Activated T-helper 1 cell treated with anti-CD3 and anti-CD28 coated beads, Interleukin-12 subunit alpha, Interleukin-12 subunit beta, Interleukin-2, Interleukin-4 antibody, amounts not matched to agents 30 ng/mL and 10 ng/mL and 1 ng/mL, durations not matched to agents 14 hours and 24 hours and 36 hours (primary cell): ENCODE measurements around the gene RASGEF1C. TPM values are rescaled to one million over a fixed set of nuclear protein-coding genes. Genes with fewer than 3 reads are reported as not detected.

ENCODE experiments used
- DNase-seq: peaks from one replicate; pipeline ENCODE4 v3.0.0; 2021; ENCODE audit warnings: low spot score
- H3K27ac Mint-ChIP-seq: one replicate; pipeline ENCODE4 v1.8.0; 2021; ENCODE audit warnings: mild to moderate bottlenecking, mixed read lengths
- H3K27me3 Mint-ChIP-seq: one replicate; pipeline ENCODE4 v1.8.0; 2022; ENCODE audit warnings: mild to moderate bottlenecking, moderate library complexity, mixed read lengths; ENCODE audit not compliant: insufficient read depth
- H3K36me3 Mint-ChIP-seq: one replicate; pipeline ENCODE4 v1.8.0; 2021; ENCODE audit warnings: low read depth, mixed read lengths
- H3K4me1 Mint-ChIP-seq: one replicate; pipeline ENCODE4 v1.8.0; 2021; ENCODE audit warnings: low read depth, mixed read lengths
- H3K4me3 Mint-ChIP-seq: one replicate; pipeline ENCODE4 v1.8.0; 2021; ENCODE audit warnings: mild to moderate bottlenecking, moderate library complexity, mixed read lengths
- H3K9me3 Mint-ChIP-seq: one replicate; pipeline ENCODE4 v1.8.0; 2021; ENCODE audit warnings: mixed read lengths
- intact Hi-C: fragments of 100-400 bp; cut with micrococcal nuclease; formaldehyde crosslinking; loops from one replicate; pipeline ENCODE4 v1.15.1; 2024
- total RNA-seq: library from RNA; stranded (reverse); gene quantifications from 2 replicates; pipeline ENCODE4 v1.2.3, GENCODE V29; 2022

RASGEF1C gene
- total RNA-seq, 1 donor from 2014 or later: not detected

- no peaks in the 10 kb centered on the region for H3K9me3 Mint-ChIP-seq
- H3K36me3 Mint-ChIP-seq: no peaks in the 10 kb centered on the region
- H3K4me1 Mint-ChIP-seq: no peaks in the 10 kb centered on the region
- no peak overlapping the region for H3K4me3 Mint-ChIP-seq
- DNase-seq: no peak
- intact Hi-C loops: no loop called here
- peaks cover 1% of the 10 kb centered on the region for H3K27me3 Mint-ChIP-seq
- H3K27ac Mint-ChIP-seq: no peak overlapping the region
These were observed 36.4 kb downstream of the RASGEF1C start for GRCh38 chr5:180172447-180173197.

DNA sequence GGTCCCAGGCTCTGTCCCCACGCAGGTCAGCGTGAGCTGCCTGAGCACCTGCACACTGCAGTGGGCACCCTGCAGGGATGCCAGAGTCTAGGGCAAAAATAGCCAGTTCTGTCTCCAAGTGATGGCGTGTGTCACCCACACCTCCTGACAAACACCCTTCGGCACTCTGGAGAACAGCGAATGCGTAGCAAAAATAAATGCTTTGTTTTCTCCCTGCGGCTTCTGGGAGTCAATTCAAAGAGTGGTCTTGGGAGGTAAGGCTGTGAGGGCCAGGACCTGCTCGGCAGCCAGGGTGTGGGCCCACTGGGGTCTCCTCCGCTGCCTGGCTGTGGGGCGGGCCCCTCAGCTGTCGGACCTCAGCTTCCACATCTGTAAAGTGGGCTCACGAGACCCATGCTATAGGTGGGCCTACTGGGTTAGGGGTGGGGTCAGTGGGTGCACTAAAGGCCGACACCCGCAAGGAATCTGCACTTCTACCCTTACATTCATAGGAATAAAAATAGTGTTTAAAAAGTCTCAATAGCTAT lies 37.4 kb downstream of the RASGEF1C start:
- Mint-ChIP-seq H3K27ac (no peak overlapping the region), H3K4me1 (no peaks in the 10 kb centered on the region), H3K36me3 (no peaks in the 10 kb centered on the region), H3K27me3 (peaks cover 1% of the 10 kb centered on the region), H3K9me3 (no peaks in the 10 kb centered on the region), H3K4me3 (no peak overlapping the region)
- DNase-seq: no peak
- intact Hi-C loops: no loop called here

- no peak for DNase-seq
- Mint-ChIP-seq H3K27me3 (peaks cover 1% of the 10 kb centered on the region), H3K27ac (no peak overlapping the region), H3K36me3 (no peaks in the 10 kb centered on the region), H3K9me3 (no peaks in the 10 kb centered on the region), H3K4me3 (no peak overlapping the region), H3K4me1 (no peaks in the 10 kb centered on the region)
- intact Hi-C loops: no loop called here
These were observed 38.0 kb downstream of the RASGEF1C start for GRCh38 chr5:180170810-180171567.

DNA sequence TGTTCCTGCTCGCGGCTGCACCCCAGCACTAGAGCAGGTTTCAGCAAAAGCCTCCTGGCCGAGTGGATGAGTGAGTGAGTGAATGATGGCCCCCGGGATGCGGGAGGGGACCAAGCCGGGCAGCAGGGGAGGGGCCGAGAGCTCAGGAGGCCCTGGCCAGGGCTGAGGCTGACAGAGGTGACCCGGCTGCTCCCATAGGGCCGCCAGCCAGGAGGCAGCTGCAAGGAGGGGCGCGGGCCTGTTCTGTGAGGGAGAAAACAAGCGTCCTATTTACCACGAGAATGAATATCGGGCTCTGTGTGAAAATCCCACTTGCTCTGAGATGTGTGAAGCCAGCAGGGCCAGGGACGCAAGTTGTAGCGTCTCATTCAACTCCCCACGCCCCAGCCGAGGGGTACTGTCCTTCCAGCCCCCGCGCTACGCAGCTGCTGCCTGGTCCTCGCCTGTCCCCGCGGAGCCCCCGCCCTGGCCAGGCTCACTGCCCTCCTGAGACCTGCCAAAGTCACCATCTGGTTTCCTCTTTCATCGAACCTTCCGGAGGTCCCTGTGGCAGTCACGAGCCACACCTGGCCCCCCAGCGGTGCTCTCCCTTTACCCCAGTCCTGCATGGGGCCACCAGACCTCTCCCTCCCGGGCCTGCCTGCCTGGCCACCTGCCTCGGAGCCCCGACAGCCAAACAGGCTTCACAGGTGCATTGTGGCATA lies 38.8 kb downstream of the RASGEF1C start:
- Mint-ChIP-seq H3K36me3 (no peaks in the 10 kb centered on the region), H3K27ac (no peak overlapping the region), H3K4me1 (no peaks in the 10 kb centered on the region), H3K4me3 (no peak overlapping the region), H3K27me3 (peaks cover 1% of the 10 kb centered on the region), H3K9me3 (no peaks in the 10 kb centered on the region)
- DNase-seq: no peak
- intact Hi-C loops: no loop called here

GRCh38 chr5:180169248-180170105 lies 39.5 kb downstream of the RASGEF1C start:
- intact Hi-C loops: no loop called here
- H3K4me3 Mint-ChIP-seq: no peak overlapping the region
- H3K27me3 Mint-ChIP-seq: no peaks in the 10 kb centered on the region
- H3K4me1 Mint-ChIP-seq: no peaks in the 10 kb centered on the region
- H3K9me3 Mint-ChIP-seq: no peaks in the 10 kb centered on the region
- H3K36me3 Mint-ChIP-seq: no peaks in the 10 kb centered on the region
- H3K27ac Mint-ChIP-seq: no peak overlapping the region
- no peak for DNase-seq

- no peaks in the 10 kb centered on the region for H3K36me3 Mint-ChIP-seq
- intact Hi-C loops: no loop called here
- H3K9me3 Mint-ChIP-seq: no peaks in the 10 kb centered on the region
- DNase-seq: no peak
- peaks cover 4% of the 10 kb centered on the region for H3K27me3 Mint-ChIP-seq
- no peak overlapping the region for H3K4me3 Mint-ChIP-seq
- no peak overlapping the region for H3K27ac Mint-ChIP-seq
- H3K4me1 Mint-ChIP-seq: no peaks in the 10 kb centered on the region
These were observed 40.3 kb downstream of the RASGEF1C start for GRCh38 chr5:180168758-180169157.

DNA sequence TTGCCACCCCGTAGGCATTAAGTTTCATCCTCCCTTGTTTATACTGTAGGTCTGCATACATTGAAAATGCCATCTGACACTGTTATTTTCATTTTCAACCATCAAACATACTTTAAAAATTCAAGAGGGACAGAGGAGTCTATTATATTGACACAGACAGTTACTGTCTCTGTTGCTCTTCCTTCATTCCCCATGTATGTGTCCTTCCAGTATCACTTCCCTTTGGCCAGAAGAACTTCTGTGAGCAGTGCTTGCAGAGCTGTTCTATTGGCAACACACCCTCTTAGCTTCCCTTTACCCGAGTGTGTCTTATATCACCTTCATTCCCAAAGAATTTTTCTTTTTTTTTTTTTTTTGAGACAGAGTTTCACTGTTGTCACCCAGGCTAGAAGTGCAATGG lies 42.8 kb downstream of the RASGEF1C start:
- no peak overlapping the region for H3K4me3 Mint-ChIP-seq
- DNase-seq: no peak
- no peak overlapping the region for H3K27ac Mint-ChIP-seq
- intact Hi-C loops: no loop called here
- H3K36me3 Mint-ChIP-seq: no peaks in the 10 kb centered on the region
- H3K9me3 Mint-ChIP-seq: no peaks in the 10 kb centered on the region
- H3K27me3 Mint-ChIP-seq: peaks cover 4% of the 10 kb centered on the region
- H3K4me1 Mint-ChIP-seq: no peaks in the 10 kb centered on the region

DNA sequence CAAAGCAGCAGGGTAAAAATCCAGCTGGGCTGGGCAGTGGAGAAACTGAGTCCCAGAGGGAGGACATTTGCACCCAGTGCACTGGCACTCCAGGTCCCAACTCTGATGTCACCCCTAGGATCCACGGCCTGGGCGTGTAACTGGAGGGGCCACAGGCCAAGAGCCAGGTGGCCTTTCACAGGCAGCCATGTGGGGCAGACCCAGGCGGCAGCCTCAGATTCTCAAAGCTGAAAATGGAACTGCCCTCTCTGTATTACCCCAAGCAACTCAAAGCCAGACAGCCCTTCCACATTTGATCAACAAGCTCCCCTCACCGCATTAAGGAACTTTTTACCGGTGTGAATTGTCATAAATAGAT lies 46.7 kb downstream of the RASGEF1C start:
- Mint-ChIP-seq H3K4me1 (no peaks in the 10 kb centered on the region), H3K27ac (no peak overlapping the region), H3K9me3 (no peaks in the 10 kb centered on the region), H3K4me3 (no peak overlapping the region), H3K27me3 (peaks cover 7% of the 10 kb centered on the region), H3K36me3 (no peaks in the 10 kb centered on the region)
- no peak for DNase-seq
- intact Hi-C loops: no loop called here

- Mint-ChIP-seq H3K27ac (no peak overlapping the region), H3K9me3 (no peaks in the 10 kb centered on the region), H3K27me3 (peaks cover 7% of the 10 kb centered on the region), H3K4me3 (no peak overlapping the region), H3K4me1 (no peaks in the 10 kb centered on the region), H3K36me3 (no peaks in the 10 kb centered on the region)
- intact Hi-C loops: no loop called here
- no peak for DNase-seq
These were observed 47.3 kb downstream of the RASGEF1C start for GRCh38 chr5:180161420-180162303.

DNA sequence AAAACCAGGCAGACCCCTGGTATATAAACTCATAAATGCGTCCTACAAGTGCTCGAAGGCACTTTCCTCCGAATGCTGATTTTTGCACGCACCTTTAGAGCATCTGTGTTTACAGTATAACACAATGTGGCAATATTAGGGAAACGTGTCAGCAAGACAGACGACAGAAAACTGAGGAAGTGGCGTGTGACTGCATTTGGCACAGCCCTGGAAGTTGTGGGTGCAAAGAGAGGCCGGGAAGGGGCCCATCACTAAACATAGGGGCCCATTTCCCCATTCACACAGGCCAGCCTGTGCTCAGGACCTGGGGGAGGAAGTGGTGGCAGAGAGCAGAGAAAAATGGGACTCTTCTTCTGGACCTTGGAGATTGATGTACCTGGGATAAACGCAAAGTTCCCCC lies 48.2 kb downstream of the RASGEF1C start:
- no peaks in the 10 kb centered on the region for H3K36me3 Mint-ChIP-seq
- intact Hi-C loops: no loop called here
- peaks cover 7% of the 10 kb centered on the region for H3K27me3 Mint-ChIP-seq
- DNase-seq: no peak
- H3K4me3 Mint-ChIP-seq: no peak overlapping the region
- H3K9me3 Mint-ChIP-seq: no peaks in the 10 kb centered on the region
- no peak overlapping the region for H3K27ac Mint-ChIP-seq
- no peaks in the 10 kb centered on the region for H3K4me1 Mint-ChIP-seq

- Mint-ChIP-seq H3K36me3 (no peaks in the 10 kb centered on the region), H3K27ac (no peak overlapping the region), H3K9me3 (no peaks in the 10 kb centered on the region), H3K27me3 (peaks cover 7% of the 10 kb centered on the region), H3K4me3 (no peak overlapping the region), H3K4me1 (no peaks in the 10 kb centered on the region)
- no peak for DNase-seq
- intact Hi-C loops: no loop called here
These were observed 48.8 kb downstream of the RASGEF1C start for GRCh38 chr5:180160215-180160614.

DNA sequence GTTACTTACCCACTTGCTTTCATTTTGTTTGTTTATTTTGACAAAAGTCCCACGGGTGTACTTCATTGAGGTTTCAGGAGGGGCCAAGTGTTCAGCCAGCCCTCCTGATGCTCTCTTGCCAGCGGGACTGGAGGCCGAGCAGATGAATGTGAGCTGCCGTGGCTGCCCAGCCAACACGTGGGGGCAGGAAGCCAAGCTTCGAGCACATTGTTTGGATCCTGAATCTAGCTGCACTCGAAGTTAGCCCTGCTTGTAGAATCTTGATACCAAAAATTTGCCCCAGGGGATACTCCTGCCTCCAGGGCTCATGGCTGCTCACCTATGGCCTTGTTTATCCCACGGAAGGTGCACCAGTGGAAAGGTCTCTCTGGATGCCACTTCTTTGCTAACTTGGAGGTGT lies 49.3 kb downstream of the RASGEF1C start:
- intact Hi-C loops: no loop called here

More for the DNA sequence above, 49.3 kb downstream of the RASGEF1C start:
- no peak for DNase-seq
- Mint-ChIP-seq H3K27ac (no peak overlapping the region), H3K4me3 (no peak overlapping the region), H3K4me1 (no peaks in the 10 kb centered on the region), H3K27me3 (peaks cover 7% of the 10 kb centered on the region), H3K9me3 (no peaks in the 10 kb centered on the region), H3K36me3 (no peaks in the 10 kb centered on the region)
